ENCODE measurements around the gene GHRL. TPM values are rescaled to one million over a fixed set of nuclear protein-coding genes. Genes with fewer than 3 reads are reported as not detected.

Gene GHRL
- total RNA-seq: 0.59 and 0.91 TPM in 2 replicates
- long read RNA-seq, partial matches to known transcripts: 0 of 1 reads
- long read RNA-seq, other reads (novel, unspliced or antisense): 1 of 1 reads

GRCh38 chr3:10292505-10293419, at the start of gene GHRL:
Gene GHRL (minus strand): TSS chr3:10292947. CDS start chr3:10290180, 2,767 bp downstream.
- H3K4me3 Mint-ChIP-seq (ENCODE audit: unreplicated experiment): no peak within 1 kb of the TSS
- TF ChIP-seq CTCF (IDR thresholded peaks at IDR 0.05): no peak
- peaks cover 5% of the 10 kb centered on the region for H3K4me1 Mint-ChIP-seq (ENCODE audit: unreplicated experiment)
- H3K9me3 Mint-ChIP-seq (ENCODE audit: unreplicated experiment): no peaks in the 10 kb centered on the region
- peaks cover 14% of the 10 kb centered on the region for H3K36me3 Mint-ChIP-seq (ENCODE audit: unreplicated experiment)
- H3K27me3 Mint-ChIP-seq (ENCODE audit: unreplicated experiment): no peaks in the 10 kb centered on the region
- H3K27ac Mint-ChIP-seq (ENCODE audit: unreplicated experiment): peak within 1 kb of the TSS; percentile 7
- no peak for DNase-seq (ENCODE audit: extremely low spot score, unreplicated experiment)

- DNase-seq (ENCODE audit: extremely low spot score, unreplicated experiment): no peak
- Mint-ChIP-seq H3K4me3 (ENCODE audit: unreplicated experiment) (no peak overlapping the region), H3K27me3 (ENCODE audit: unreplicated experiment) (peaks cover 6% of the 10 kb centered on the region), H3K4me1 (ENCODE audit: unreplicated experiment) (peaks cover 4% of the 10 kb centered on the region), H3K9me3 (ENCODE audit: unreplicated experiment) (no peaks in the 10 kb centered on the region), H3K27ac (ENCODE audit: unreplicated experiment) (no peak overlapping the region), H3K36me3 (ENCODE audit: unreplicated experiment) (no peaks in the 10 kb centered on the region)
- no peak for TF ChIP-seq CTCF (IDR thresholded peaks at IDR 0.05)
Measured at GRCh38 chr3:10341901-10342398, 49.2 kb upstream of the GHRL start.

GRCh38 chr3:10340476-10340875, 47.7 kb upstream of the GHRL start:
- DNase-seq (ENCODE audit: extremely low spot score, unreplicated experiment): no peak
- no peak for TF ChIP-seq CTCF (IDR thresholded peaks at IDR 0.05)
- Mint-ChIP-seq H3K4me1 (ENCODE audit: unreplicated experiment) (peaks cover 4% of the 10 kb centered on the region), H3K9me3 (ENCODE audit: unreplicated experiment) (no peaks in the 10 kb centered on the region), H3K4me3 (ENCODE audit: unreplicated experiment) (no peak overlapping the region), H3K27ac (ENCODE audit: unreplicated experiment) (no peak overlapping the region), H3K36me3 (ENCODE audit: unreplicated experiment) (no peaks in the 10 kb centered on the region), H3K27me3 (ENCODE audit: unreplicated experiment) (peaks cover 6% of the 10 kb centered on the region)

GRCh38 chr3:10340046-10340445, 47.3 kb upstream of the GHRL start:
- H3K27ac Mint-ChIP-seq (ENCODE audit: unreplicated experiment): no peak overlapping the region
- H3K4me1 Mint-ChIP-seq (ENCODE audit: unreplicated experiment): peaks cover 4% of the 10 kb centered on the region
- H3K36me3 Mint-ChIP-seq (ENCODE audit: unreplicated experiment): no peaks in the 10 kb centered on the region
- no peak overlapping the region for H3K4me3 Mint-ChIP-seq (ENCODE audit: unreplicated experiment)
- H3K9me3 Mint-ChIP-seq (ENCODE audit: unreplicated experiment): no peaks in the 10 kb centered on the region
- DNase-seq (ENCODE audit: extremely low spot score, unreplicated experiment): no peak
- H3K27me3 Mint-ChIP-seq (ENCODE audit: unreplicated experiment): peaks cover 6% of the 10 kb centered on the region
- TF ChIP-seq CTCF (IDR thresholded peaks at IDR 0.05): no peak

- Mint-ChIP-seq H3K9me3 (ENCODE audit: unreplicated experiment) (no peaks in the 10 kb centered on the region), H3K4me3 (ENCODE audit: unreplicated experiment) (no peak overlapping the region), H3K36me3 (ENCODE audit: unreplicated experiment) (no peaks in the 10 kb centered on the region), H3K4me1 (ENCODE audit: unreplicated experiment) (peaks cover 4% of the 10 kb centered on the region), H3K27me3 (ENCODE audit: unreplicated experiment) (peaks cover 6% of the 10 kb centered on the region), H3K27ac (ENCODE audit: unreplicated experiment) (no peak overlapping the region)
- no peak for DNase-seq (ENCODE audit: extremely low spot score, unreplicated experiment)
- no peak for TF ChIP-seq CTCF (IDR thresholded peaks at IDR 0.05)
Measured at GRCh38 chr3:10339376-10339955, 46.7 kb upstream of the GHRL start.
